K562 (cell line): ENCODE data around the gene MCCD1. TPM values are rescaled to one million over a fixed set of nuclear protein-coding genes. Genes with fewer than 3 reads are reported as not detected.
"Not testable (repeated sequence)": the region's sequence is repeated elsewhere in the genome, so short reads cannot be mapped to it uniquely, and the experiment has no call there.

ENCODE experiments used
- ATAC-seq: fragments of 200-7000 bp; cut with Tn5 transposase; 3 replicates; pipeline ENCODE4 v1.9.1; 2020; ENCODE audit warnings: moderate library complexity
- BruUV-seq: library from RNA; stranded (reverse); fragments of 400-500 nt; replicated peaks from 2 replicates; lab custom pipeline; 2021; lab: Mats Ljungman, UMichigan
- CTCF ChIA-PET: fragments of 300-600 bp; formaldehyde crosslinking; extraction: SDS; loops from one replicate; lab custom pipeline; 2021; ENCODE audit warnings: low intra/inter-chr PET ratio; lab: Yijun Ruan, JAX
- POLR2A ChIA-PET: fragments of 300-600, 350-650 bp; sonication (Branson Sonifier 250); formaldehyde crosslinking; extraction: SDS; loops from one replicate; lab custom pipeline; 2021; ENCODE audit warnings: antibody characterized with exemption, inconsistent platforms; lab: Yijun Ruan, JAX
- DNase-seq, 4 experiments: peaks; one replicate each; pipeline versions ENCODE4 v3.0.0 to v3.0.0-alpha.2; 2011 to 2018; ENCODE audit warnings: low spot score in 3 of 4, mixed read lengths in 3 of 4; ENCODE audit errors: extremely low read depth in 1 of 4
- FAIRE-seq: peaks from 2 replicates; lab custom pipeline; 2011; peaks lifted over from hg19 to GRCh38; lab: Jason Lieb, UNC
- H2AFZ ChIP-seq: 2 replicates; pipeline ENCODE4 v1.6.0; 2011; ENCODE audit warnings: low read depth, low read length, control low read depth, inconsistent platforms
- H3K27ac ChIP-seq: fragments of 200-600 bp; 3 replicates; pipeline ENCODE4 v1.8.0; 2011; ENCODE audit warnings: low read depth, mild to moderate bottlenecking, control low read depth, inconsistent platforms, low read length, moderate library complexity, mixed read lengths; ENCODE audit errors: extremely low read depth
- H3K27me3 ChIP-seq, 2 experiments: fragments of 300-600 bp in 1 of 2; 2 replicates in 1 of 2; 3 replicates in 1 of 2; pipeline versions ENCODE4 v1.6.0 to v1.8.0; 2011; ENCODE audit warnings: inconsistent platforms in 2 of 2, low read length in 2 of 2, mild to moderate bottlenecking in 1 of 2, mixed read lengths in 1 of 2, moderate library complexity in 1 of 2; ENCODE audit not compliant: control insufficient read depth in 2 of 2, insufficient read depth in 2 of 2
- H3K36me3 ChIP-seq: fragments of 300-600 bp; 3 replicates; pipeline ENCODE4 v1.8.0; 2011; ENCODE audit warnings: mild to moderate bottlenecking, low read length, inconsistent platforms; ENCODE audit not compliant: control insufficient read depth, insufficient read depth
- H3K4me1 ChIP-seq, 2 experiments: fragments of 200-600 bp in 1 of 2; replicated peaks in 1 of 2; 2 replicates in 1 of 2; 3 replicates in 1 of 2; pipeline versions ENCODE4 v1.5.1 to v1.8.0; 2011; ENCODE audit warnings: inconsistent platforms in 2 of 2, low read length in 2 of 2, mild to moderate bottlenecking in 1 of 2, mixed read lengths in 1 of 2, moderate library complexity in 1 of 2; ENCODE audit not compliant: control insufficient read depth in 2 of 2, insufficient read depth in 2 of 2
- H3K4me2 ChIP-seq: 2 replicates; pipeline ENCODE4 v1.6.1; 2011; ENCODE audit warnings: low read length, control low read depth, inconsistent platforms, mixed read lengths; ENCODE audit not compliant: insufficient read depth
- H3K4me3 ChIP-seq: fragments of 200-600 bp; sonication (generic), shearing (Covaris generic); 2 replicates; pipeline ENCODE4 v1.5.1; 2016; ENCODE audit warnings: control low read depth, inconsistent platforms
- H3K79me2 ChIP-seq: fragments of 200-600 bp; 3 replicates; pipeline ENCODE4 v1.8.0; 2011; ENCODE audit warnings: low read length, inconsistent platforms; ENCODE audit not compliant: control insufficient read depth, insufficient read depth
- H3K9ac ChIP-seq, 2 experiments: 2 replicates each; pipeline versions ENCODE4 v1.6.0 to v1.6.1; 2011; ENCODE audit warnings: low read depth in 2 of 2, low read length in 2 of 2, control low read depth in 1 of 2, inconsistent platforms in 1 of 2, mild to moderate bottlenecking in 1 of 2, mixed read lengths in 1 of 2; ENCODE audit not compliant: insufficient read depth in 1 of 2
- H3K9me1 ChIP-seq: one replicate; pipeline ENCODE4 v1.6.0; 2011; ENCODE audit warnings: inconsistent platforms, mild to moderate bottlenecking, low read length, moderate library complexity; ENCODE audit not compliant: control insufficient read depth, insufficient read depth
- H3K9me3 ChIP-seq: replicated peaks from 2 replicates; pipeline ENCODE4 v1.5.1; 2011; ENCODE audit warnings: low read depth, low read length, inconsistent platforms; ENCODE audit not compliant: control insufficient read depth, insufficient read depth
- H4K20me1 ChIP-seq: replicated peaks from 2 replicates; pipeline ENCODE4 v1.6.1; 2011; ENCODE audit warnings: low read length, inconsistent platforms, mixed read lengths; ENCODE audit not compliant: control insufficient read depth, insufficient read depth
- ARNT ChIP-seq, 2 experiments: fragments of 450-650 bp; IDR thresholded peaks; 2 replicates each; pipeline ENCODE4 v1.6.1; 2016; ENCODE audit warnings: mild to moderate bottlenecking in 1 of 2
- CGGBP1 ChIP-seq: fragments of 250-450 bp; sonication (Bioruptor Pico); IDR thresholded peaks from 2 replicates; pipeline ENCODE4 v1.9.0; 2021; ENCODE audit warnings: mild to moderate bottlenecking
- MTA1 ChIP-seq: fragments of 450-650 bp; IDR thresholded peaks from 2 replicates; pipeline ENCODE4 v1.6.1; 2017; ENCODE audit warnings: borderline replicate concordance
- NFATC3 ChIP-seq: fragments of 450-650 bp; IDR thresholded peaks from 2 replicates; pipeline ENCODE4 v1.6.1; 2017; ENCODE audit warnings: mild to moderate bottlenecking
- ZNF512 ChIP-seq: IDR thresholded peaks from 2 replicates; pipeline ENCODE4 v1.6.1; 2016; ENCODE audit warnings: missing genetic modification characterization, missing compliant biosample characterization
- WGBS: fragments of 100-300 bp; shearing (Covaris generic); methylation state at CpG from one replicate; pipeline ENCODE4 v1.1.6; 2016; ENCODE audit warnings: low coverage, mixed read lengths; ENCODE audit not compliant: insufficient coverage; ENCODE audit errors: missing lambda C conversion rate; 5-methylcytosine and 5-hydroxymethylcytosine counted together
- in situ Hi-C: fragments of 300-500 bp; cut with MboI; formaldehyde crosslinking; loops from 4 replicates; pipeline ENCODE4 v1.15.0; 2018; ENCODE audit warnings: inconsistent platforms, mixed read lengths
- intact Hi-C: fragments of 100-400 bp; cut with micrococcal nuclease; formaldehyde crosslinking; loops from 2 replicates; pipeline ENCODE4 v1.14.2; 2022
- polyA plus RNA-seq, 8 experiments: library from polyadenylated mRNA; depleted of rRNA in 4 of 8; stranded (reverse) in 5 of 8; unstranded in 3 of 8; fragments of >200 nt; fragmentation: Nextera tagmentation in 2 of 8; fragmentation: Illumina TruSeq in 1 of 8; extraction: Ambion mirVana in 2 of 8; extraction: Trizol in 1 of 8; gene quantifications; 2 replicates each; pipeline versions ENCODE4 v1.2.1 to v1.2.3, GENCODE V29; 2011 to 2014; ENCODE audit warnings: inconsistent platforms in 1 of 8, missing spikeins in 1 of 8
- total RNA-seq, 7 experiments: library from RNA; depleted of rRNA in 6 of 7; stranded (reverse); fragments of >200 nt in 6 of 7; fragmentation: Illumina TruSeq in 2 of 7; extraction: Trizol in 2 of 7; gene quantifications; 2 replicates each; pipeline versions ENCODE4 v1.2.1 to v1.2.3, GENCODE V29; 2011 to 2021; ENCODE audit warnings: low replicate concordance in 1 of 7

The MCCD1 gene
- total and polyA plus RNA-seq, 9 of the 15 experiments (the other 6 are each of a cell fraction or from before 2014, with no cell fraction given), result not detected

- H3K27ac ChIP-seq, H4K20me1 ChIP-seq, H3K9me1 ChIP-seq, BruUV-seq, DNase-seq, H3K27me3 ChIP-seq, H3K9me3 ChIP-seq: not testable (repeated sequence)
- Histone ChIP-seq H3K4me1 (peaks cover 37 to 47% of the 10 kb centered on the region in 2 experiments), H3K4me3 (peak overlapping the region; percentile 54; the same call in 1 of the 2 replicates), H3K79me2 (peaks cover 15% of the 10 kb centered on the region; the same call in 2 of the 3 replicates), H3K4me2 (peak overlapping the region; percentile 86; the same call in 1 of the 2 replicates), H2AFZ (peak overlapping the region; percentile 95), H3K9ac (peak overlapping the region; percentile 74 to 99; a peak in 2 of 4 replicates)
- FAIRE-seq, result peak; percentile 11
- intact Hi-C loops, result loop anchor here (5.0 kb wide), 1 partner anchor 34 kb away; the partner anchor contains the start of gene MCCD1
- TF ChIP-seq ZNF512 (tag), result peak; percentile 71; the same call in 1 of the 2 replicates
- TF ChIP-seq MTA1, result 0 out of 2 replicates have a peak, but pooled peaks have one; percentile 35
- TF ChIP-seq NFATC3, result 0 out of 2 replicates have a peak, but pooled peaks have one; percentile 45
- 0 out of 4 replicates have a peak, but pooled peaks of 1 of the 2 experiments have one; percentile 43 for TF ChIP-seq ARNT (IDR thresholded peaks at IDR 0.05)
- TF ChIP-seq CGGBP1 (CRISPR knock-in tag), result 0 out of 2 replicates have a peak, but pooled peaks have one; percentile 8
- TF ChIP-seq, all 486 proteins: peak for 5; not testable (repeated sequence) for 481
- WGBS, result 4% methylated on average over 2 of the region's 2 CpGs
- in situ Hi-C loops, result loop anchor here (5.0 kb wide), 1 partner anchor 109 kb away; no protein-coding TSS in a partner anchor
- CTCF ChIA-PET, result interaction anchor here (0.6 to 2.6 kb wide), 2 partner anchors 18 to 105 kb away, joined by 3 to 16 read pairs; no protein-coding TSS in a partner anchor
- POLR2A ChIA-PET, result interaction anchor here (3.4 kb wide), 1 partner anchor 49 kb away, joined by 21 read pairs; the partner anchor contains the start of gene DDX39B
- not testable (repeated sequence) for H3K36me3 ChIP-seq, ATAC-seq
Observed at GRCh38 chr6:31493550-31493874, 35.2 kb upstream of the MCCD1 start.
